BJ (cell line): Measurements from ENCODE around the gene TMC3. TPM values are rescaled to one million over a fixed set of nuclear protein-coding genes. Genes with fewer than 3 reads are reported as not detected.
A peak's percentile ranks its signal among the peaks of the same experiment; 100 is the strongest.
"Not testable (repeated sequence)": the region's sequence is repeated elsewhere in the genome, so short reads cannot be mapped to it uniquely, and the experiment has no call there.

Source experiments
- CTCF ChIA-PET: fragments of 350-600 bp; formaldehyde crosslinking; extraction: SDS; loops from one replicate; lab custom pipeline; 2021; ENCODE audit warnings: antibody characterized with exemption, inconsistent platforms; lab: Yijun Ruan, JAX
- POLR2A ChIA-PET: fragments of 300-600 bp; sonication (Branson Sonifier 250); formaldehyde crosslinking; extraction: SDS; loops from one replicate; lab custom pipeline; 2021; ENCODE audit warnings: antibody characterized with exemption; lab: Charles Lee
- DNase-seq: peaks from one replicate; pipeline ENCODE4 v3.0.0-alpha.2; 2011; ENCODE audit warnings: low read depth
- H3K27me3 ChIP-seq: 2 replicates; pipeline ENCODE4 v1.6.0; 2011; ENCODE audit warnings: low read length; ENCODE audit not compliant: control insufficient read depth, insufficient read depth
- H3K36me3 ChIP-seq: 2 replicates; pipeline ENCODE4 v1.5.1; 2011; ENCODE audit warnings: low read length; ENCODE audit not compliant: control insufficient read depth, insufficient read depth
- H3K4me3 ChIP-seq: 2 replicates; pipeline ENCODE4 v1.5.1; 2011; ENCODE audit warnings: low read depth, mild to moderate bottlenecking, control low read depth, low read length
- CTCF ChIP-seq: IDR thresholded peaks from 2 replicates; pipeline ENCODE4 v1.5.1; 2011; ENCODE audit warnings: low read depth, mild to moderate bottlenecking, control low read depth, inconsistent platforms, low read length, moderate library complexity; ENCODE audit not compliant: insufficient read depth
- polyA plus RNA-seq: library from polyadenylated mRNA; depleted of rRNA; stranded (reverse); fragments of >200 nt; gene quantifications from 2 replicates; pipeline ENCODE4 v1.2.3, GENCODE V29; 2011

Gene TMC3
- polyA plus RNA-seq, 1 experiment: not detected

DNA sequence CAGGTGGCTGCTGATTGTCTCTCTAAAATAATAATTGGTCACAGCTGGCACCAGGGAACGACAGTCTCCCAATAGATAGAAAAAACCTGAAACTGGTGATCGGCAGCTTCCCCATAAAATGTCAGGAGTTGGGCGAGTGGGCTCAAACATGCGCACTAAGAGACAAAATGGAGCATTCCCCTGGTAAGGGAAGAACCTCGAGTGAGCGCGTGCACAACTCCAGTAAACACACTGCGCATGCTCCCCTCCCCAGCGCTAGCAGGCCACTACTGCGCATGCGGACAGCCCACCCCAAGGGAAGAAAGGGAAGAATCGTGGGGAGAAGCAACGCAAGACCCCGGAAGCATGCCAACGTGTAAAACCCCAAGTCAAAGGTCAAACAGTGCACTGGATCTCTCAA is 42.4 kb downstream of the TMC3 start:
- ChIA-PET POLR2A (no interaction called here), CTCF (interaction anchor here (1.0 to 3.1 kb wide), 3 partner anchors 22 to 66 kb away, joined by 3 to 14 read pairs (median 5); no protein-coding TSS in a partner anchor)
- no peak for TF ChIP-seq CTCF
- Histone ChIP-seq H3K4me3 (no peak overlapping the region), H3K36me3 (no peaks in the 10 kb centered on the region), H3K27me3 (peaks cover 1% of the 10 kb centered on the region; the same call in 1 of the 2 replicates)
- no peak for DNase-seq

- CTCF ChIA-PET: interaction anchor here (2.3 to 3.1 kb wide), 3 partner anchors 56 to 65 kb away, joined by 5 to 14 read pairs (median 9); no protein-coding TSS in a partner anchor
- H3K36me3 ChIP-seq, DNase-seq, H3K4me3 ChIP-seq, H3K27me3 ChIP-seq, POLR2A ChIA-PET: not testable (repeated sequence)
Observed at GRCh38 chr15:81331141-81331540, 42.9 kb downstream of the TMC3 start.

DNA sequence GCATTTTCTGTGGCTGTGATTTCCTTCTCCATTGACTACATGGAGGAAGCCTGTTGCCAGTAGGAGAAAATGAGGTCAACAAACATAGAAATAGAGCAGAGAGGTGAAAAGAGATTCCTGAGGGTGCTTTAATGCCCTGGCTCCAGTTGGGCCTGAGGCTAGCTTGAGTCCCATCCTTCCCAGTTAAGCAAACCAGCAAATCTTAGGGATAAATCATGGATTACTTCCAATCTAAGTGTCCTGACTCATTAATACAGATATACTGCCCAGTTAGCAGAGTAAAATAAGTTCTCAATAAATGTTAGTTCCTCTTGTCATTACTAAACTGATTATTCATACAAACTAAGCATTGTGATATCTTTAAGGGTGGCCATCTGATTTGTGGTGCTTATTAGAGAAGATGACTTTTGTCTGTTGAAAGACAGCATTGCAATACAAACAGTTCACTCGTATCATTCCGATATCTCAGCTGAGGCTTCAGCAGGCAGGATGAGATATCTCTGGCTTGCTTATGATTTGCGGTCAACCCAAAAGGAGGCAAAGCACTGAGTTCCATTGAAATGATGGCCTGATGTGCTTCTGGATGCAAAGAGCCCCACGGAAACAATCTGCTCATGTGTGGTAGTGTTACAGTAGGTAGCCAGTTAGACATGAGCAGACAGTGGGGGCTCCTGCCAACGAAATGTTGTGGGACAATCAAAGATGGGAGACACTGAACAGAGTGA is 43.5 kb downstream of the TMC3 start:
- Histone ChIP-seq H3K27me3 (peaks cover 1% of the 10 kb centered on the region; the same call in 1 of the 2 replicates), H3K36me3 (no peaks in the 10 kb centered on the region), H3K4me3 (no peak overlapping the region)
- TF ChIP-seq CTCF: no peak
- DNase-seq: no peak
- ChIA-PET CTCF (interaction anchor here (2.4 to 3.1 kb wide), 2 partner anchors 55 to 64 kb away, joined by 9 to 14 read pairs; no protein-coding TSS in a partner anchor), POLR2A (no interaction called here)

DNA sequence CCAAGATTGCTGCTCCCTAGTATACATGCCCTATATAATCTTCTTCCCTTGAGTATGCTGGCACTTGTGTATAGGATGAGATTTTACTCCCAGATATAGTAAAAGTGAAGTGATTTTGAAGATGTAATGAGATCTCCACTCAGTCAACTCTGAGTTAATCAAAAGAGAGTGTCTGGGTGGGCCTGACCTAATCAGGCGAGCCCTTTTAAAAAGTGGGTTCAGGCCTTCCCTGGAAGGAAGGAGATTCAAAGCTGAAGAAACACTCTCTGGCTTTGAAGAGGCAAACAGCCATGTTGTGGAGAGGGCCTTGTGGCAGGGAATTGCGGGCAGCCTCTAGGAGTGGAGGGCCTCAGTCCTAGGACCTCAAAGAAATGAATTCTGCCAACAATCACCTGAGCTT is 44.6 kb downstream of the TMC3 start:
- H3K27me3 ChIP-seq: peaks cover 1% of the 10 kb centered on the region; the same call in 1 of the 2 replicates
- H3K36me3 ChIP-seq: no peaks in the 10 kb centered on the region
- no peak for DNase-seq
- no peak for TF ChIP-seq CTCF
- no peak overlapping the region for H3K4me3 ChIP-seq
- CTCF ChIA-PET: interaction anchor here (1.5 to 2.4 kb wide), 2 partner anchors 63 to 72 kb away, joined by 5 to 9 read pairs; no protein-coding TSS in a partner anchor
- POLR2A ChIA-PET: no interaction called here

DNA sequence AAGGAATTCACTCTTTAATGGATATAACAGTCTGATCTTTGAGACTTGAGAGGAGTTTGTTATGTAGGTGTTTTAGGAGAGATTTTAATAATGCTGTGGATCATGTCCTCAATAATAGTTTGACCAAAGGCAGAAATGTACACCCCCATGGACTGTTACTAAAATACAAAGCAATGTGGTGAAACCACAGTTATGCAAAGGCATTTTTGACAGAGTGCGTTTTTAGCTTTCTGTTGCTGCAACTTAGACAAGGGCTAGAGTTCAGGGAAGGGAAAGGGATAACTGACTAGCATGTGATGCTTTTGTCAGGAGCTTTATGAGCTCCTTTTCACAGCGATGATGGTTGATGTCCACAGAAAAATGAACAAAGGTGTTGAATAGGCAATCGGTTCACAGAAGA is 46.5 kb downstream of the TMC3 start:
- CTCF ChIA-PET: interaction anchor here (0.7 to 2.3 kb wide), 12 partner anchors 9 to 172 kb away, joined by 3 to 14 read pairs (median 4); no protein-coding TSS in a partner anchor
- H3K27me3 ChIP-seq: peaks cover 1% of the 10 kb centered on the region; the same call in 1 of the 2 replicates
- DNase-seq: peak; percentile 80
- POLR2A ChIA-PET: interaction anchor here (1.4 kb wide), 1 partner anchor 15 kb away, joined by 6 read pairs; no protein-coding TSS in a partner anchor
- TF ChIP-seq CTCF: no peak
- H3K36me3 ChIP-seq: no peaks in the 10 kb centered on the region
- no peak overlapping the region for H3K4me3 ChIP-seq
